BJ (cell line): ENCODE measurements around the gene MYL9. TPM values are rescaled to one million over a fixed set of nuclear protein-coding genes. Genes with fewer than 3 reads are reported as not detected.

Experiments used
- CTCF ChIA-PET: fragments of 350-600 bp; formaldehyde crosslinking; extraction: SDS; loops from one replicate; lab custom pipeline; 2021; ENCODE audit warnings: antibody characterized with exemption, inconsistent platforms; lab: Yijun Ruan, JAX
- POLR2A ChIA-PET: fragments of 300-600 bp; sonication (Branson Sonifier 250); formaldehyde crosslinking; extraction: SDS; loops from one replicate; lab custom pipeline; 2021; ENCODE audit warnings: antibody characterized with exemption; lab: Charles Lee
- DNase-seq: peaks from one replicate; pipeline ENCODE4 v3.0.0-alpha.2; 2011; ENCODE audit warnings: low read depth
- H3K27me3 ChIP-seq: 2 replicates; pipeline ENCODE4 v1.6.0; 2011; ENCODE audit warnings: low read length; ENCODE audit not compliant: control insufficient read depth, insufficient read depth
- H3K36me3 ChIP-seq: 2 replicates; pipeline ENCODE4 v1.5.1; 2011; ENCODE audit warnings: low read length; ENCODE audit not compliant: control insufficient read depth, insufficient read depth
- H3K4me3 ChIP-seq: 2 replicates; pipeline ENCODE4 v1.5.1; 2011; ENCODE audit warnings: low read depth, mild to moderate bottlenecking, control low read depth, low read length
- polyA plus RNA-seq: library from polyadenylated mRNA; depleted of rRNA; stranded (reverse); fragments of >200 nt; gene quantifications from 2 replicates; pipeline ENCODE4 v1.2.3, GENCODE V29; 2011
- TF ChIP-seq, protein P1 (sequence below): IDR thresholded peaks from 2 replicates; pipeline ENCODE4 v1.5.1; 2011; ENCODE audit warnings: low read depth, mild to moderate bottlenecking, control low read depth, inconsistent platforms, low read length, moderate library complexity; ENCODE audit not compliant: insufficient read depth

MYL9 gene
- polyA plus RNA-seq, 1 experiment: 673 TPM

GRCh38 chr20:36572701-36573102 lies 31.4 kb downstream of the MYL9 start:
- Histone ChIP-seq H3K4me3 (peak overlapping the region; percentile 23), H3K36me3 (no peaks in the 10 kb centered on the region), H3K27me3 (no peaks in the 10 kb centered on the region)
- ChIA-PET CTCF (interaction anchor here (1.1 to 1.2 kb wide), 2 partner anchors 26 to 32 kb away, joined by 3 read pairs; no protein-coding TSS in a partner anchor), POLR2A (no interaction called here)
- no peak for DNase-seq
- TF ChIP-seq, protein P1, sequence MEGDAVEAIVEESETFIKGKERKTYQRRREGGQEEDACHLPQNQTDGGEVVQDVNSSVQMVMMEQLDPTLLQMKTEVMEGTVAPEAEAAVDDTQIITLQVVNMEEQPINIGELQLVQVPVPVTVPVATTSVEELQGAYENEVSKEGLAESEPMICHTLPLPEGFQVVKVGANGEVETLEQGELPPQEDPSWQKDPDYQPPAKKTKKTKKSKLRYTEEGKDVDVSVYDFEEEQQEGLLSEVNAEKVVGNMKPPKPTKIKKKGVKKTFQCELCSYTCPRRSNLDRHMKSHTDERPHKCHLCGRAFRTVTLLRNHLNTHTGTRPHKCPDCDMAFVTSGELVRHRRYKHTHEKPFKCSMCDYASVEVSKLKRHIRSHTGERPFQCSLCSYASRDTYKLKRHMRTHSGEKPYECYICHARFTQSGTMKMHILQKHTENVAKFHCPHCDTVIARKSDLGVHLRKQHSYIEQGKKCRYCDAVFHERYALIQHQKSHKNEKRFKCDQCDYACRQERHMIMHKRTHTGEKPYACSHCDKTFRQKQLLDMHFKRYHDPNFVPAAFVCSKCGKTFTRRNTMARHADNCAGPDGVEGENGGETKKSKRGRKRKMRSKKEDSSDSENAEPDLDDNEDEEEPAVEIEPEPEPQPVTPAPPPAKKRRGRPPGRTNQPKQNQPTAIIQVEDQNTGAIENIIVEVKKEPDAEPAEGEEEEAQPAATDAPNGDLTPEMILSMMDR: no peak

GRCh38 chr20:36573103-36573797 lies 31.9 kb downstream of the MYL9 start, which contains the start of gene TGIF2:
TSS of gene TGIF2 (plus strand) at chr20:36573597. CDS start at chr20:36578775, 5,178 bp downstream.
- Histone ChIP-seq H3K27me3 (no peaks in the 10 kb centered on the region), H3K4me3 (peak within 1 kb of the TSS; percentile 85), H3K36me3 (no peaks in the 10 kb centered on the region)
- TF ChIP-seq, protein P1: no peak
- DNase-seq: peak; percentile 37
- POLR2A ChIA-PET: no interaction called here
- CTCF ChIA-PET: interaction anchor here (1.1 to 2.1 kb wide), 6 partner anchors 16 to 347 kb away, joined by 3 to 7 read pairs (median 4); no protein-coding TSS in a partner anchor

GRCh38 chr20:36573798-36574365 lies 32.6 kb downstream of the MYL9 start:
- ChIA-PET POLR2A (no interaction called here), CTCF (interaction anchor here (1.1 to 2.1 kb wide), 5 partner anchors 17 to 346 kb away, joined by 3 to 7 read pairs (median 4); no protein-coding TSS in a partner anchor)
- TF ChIP-seq, protein P1: no peak
- Histone ChIP-seq H3K4me3 (peak overlapping the region; percentile 85), H3K27me3 (no peaks in the 10 kb centered on the region), H3K36me3 (peaks cover 4% of the 10 kb centered on the region)
- no peak for DNase-seq

GRCh38 chr20:36574366-36575135 lies 33.2 kb downstream of the MYL9 start:
- TF ChIP-seq, protein P1: 0 out of 2 replicates have a peak, but pooled peaks have one; percentile 3
- DNase-seq: no peak
- peak overlapping the region; percentile 85 for H3K4me3 ChIP-seq
- no peaks in the 10 kb centered on the region for H3K27me3 ChIP-seq
- CTCF ChIA-PET: interaction anchor here (1.1 to 2.1 kb wide), 6 partner anchors 12 to 345 kb away, joined by 3 to 7 read pairs (median 4); no protein-coding TSS in a partner anchor
- POLR2A ChIA-PET: no interaction called here
- H3K36me3 ChIP-seq: peaks cover 4% of the 10 kb centered on the region
